GM23248 (cell line): ENCODE results near the gene RALB.

ENCODE experiments used
- EZH2 ChIP-seq: fragments of 200-600 bp; sonication (generic); IDR thresholded peaks from 2 replicates; pipeline ENCODE4 v1.6.1; 2018; ENCODE audit warnings: antibody characterized with exemption, mild to moderate bottlenecking; ENCODE audit not compliant: insufficient read depth, poor library complexity, severe bottlenecking
- EZH2phosphoT487 ChIP-seq: fragments of 200-600 bp; sonication (generic); IDR thresholded peaks from 2 replicates; pipeline ENCODE4 v1.6.1; 2018; ENCODE audit warnings: antibody characterized with exemption, moderate library complexity, mild to moderate bottlenecking, low read depth; ENCODE audit not compliant: insufficient read depth

DNA sequence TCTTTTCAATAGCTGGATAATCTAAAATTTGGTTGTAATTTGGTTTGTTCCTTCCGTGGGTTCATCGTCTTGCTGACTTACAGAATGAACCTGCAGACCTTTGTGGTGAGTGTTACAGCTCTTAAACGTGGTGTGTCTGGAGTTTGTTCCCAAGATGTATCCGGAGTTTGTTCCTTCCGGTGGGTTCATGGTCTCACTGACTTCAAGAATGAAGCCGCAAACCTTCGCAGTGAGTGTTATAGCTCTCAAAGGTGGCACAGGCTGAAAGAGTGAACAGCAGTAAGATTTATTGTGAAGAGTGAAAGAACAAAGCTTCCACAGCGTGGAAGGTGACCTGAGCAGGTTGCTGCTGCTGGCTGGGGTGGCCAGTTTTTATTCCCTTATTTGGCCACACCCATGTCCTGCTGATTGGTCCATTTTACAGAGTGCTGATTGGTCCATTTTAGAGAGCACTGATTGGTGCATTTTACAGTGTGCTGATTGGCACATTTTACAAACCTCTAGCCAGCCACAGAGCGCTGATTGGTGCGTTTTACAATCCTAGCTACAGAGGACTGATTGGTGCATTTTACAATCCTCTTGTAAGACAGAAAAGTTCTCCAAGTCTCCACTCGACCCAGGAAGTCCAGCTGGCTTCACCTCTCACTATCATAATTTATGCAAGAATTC lies 16.6 kb downstream of the RALB start:
- TF ChIP-seq EZH2: no peak
- no peak for TF ChIP-seq EZH2phosphoT487
